MM.1S (cell line): ENCODE measurements around the gene SUCLA2.

Source experiments
- CTCF ChIP-seq: fragments of 300-600 bp; sonication (generic); IDR thresholded peaks from 2 replicates; pipeline ENCODE4 v1.5.1; 2016; ENCODE audit warnings: antibody characterized with exemption, low read length, mixed read lengths
- EZH2 ChIP-seq: fragments of 300-600 bp; sonication (generic); optimal IDR thresholded peaks from 2 replicates; pipeline ENCODE3; 2017; ENCODE audit warnings: low read depth, mild to moderate bottlenecking, antibody characterized with exemption, low read length, mixed read lengths

GRCh38 chr13:47959468-47960247 lies 41.4 kb downstream of the SUCLA2 start:
- TF ChIP-seq EZH2 (no peak), CTCF (no peak)
